Measurements from ENCODE around the gene SH3PXD2B. TPM values are rescaled to one million over a fixed set of nuclear protein-coding genes. Genes with fewer than 3 reads are reported as not detected.

SH3PXD2B gene
- total RNA-seq, 1 experiment from 2014 or later, result 90.2 TPM

DNA sequence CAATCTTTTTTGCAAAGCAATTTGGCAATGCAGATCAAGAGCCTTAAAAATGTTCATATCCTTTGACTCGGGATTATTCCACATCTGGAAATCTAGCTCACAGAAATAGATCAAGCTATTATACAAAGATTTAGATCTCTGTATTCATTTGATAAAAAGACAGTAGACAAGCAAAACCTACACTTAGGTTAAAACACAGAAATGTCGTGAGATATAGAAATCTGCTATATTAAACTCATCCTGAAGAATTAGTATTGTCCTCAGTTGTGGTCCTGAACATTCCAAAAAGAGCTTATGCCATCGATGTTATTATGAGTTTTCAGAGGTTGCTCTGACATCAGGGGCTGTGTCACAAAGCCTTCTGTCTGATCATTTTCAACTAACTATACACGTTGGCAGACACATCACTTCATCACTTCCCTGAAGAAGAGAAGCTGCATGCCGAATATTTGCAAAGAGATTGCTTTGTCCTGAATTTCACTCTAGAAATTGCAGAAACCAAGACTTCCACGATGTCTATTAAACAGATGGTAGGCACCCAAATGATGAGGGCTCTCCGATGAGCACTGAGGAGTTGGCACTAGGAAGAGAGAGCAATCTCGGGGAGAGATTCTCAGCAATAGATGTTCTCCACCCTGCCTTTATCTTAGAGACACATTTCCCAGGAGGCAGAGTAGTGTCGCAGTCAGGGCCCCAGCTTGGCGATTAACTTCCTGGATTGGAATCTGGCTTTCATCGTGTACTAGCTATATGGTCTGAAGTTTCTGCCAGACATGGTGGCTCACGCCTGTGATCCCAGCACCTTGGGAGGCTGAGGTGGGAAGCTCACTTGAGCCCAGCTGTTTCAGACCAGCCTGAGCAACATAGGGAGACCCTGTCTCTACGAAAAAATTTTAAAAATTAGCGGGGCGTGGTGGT lies 168.8 kb downstream of the SH3PXD2B start:
- in situ Hi-C loops (cut with HindIII; ENCODE audit: low pct_unique_long_range_greater_than_20kb, low sequenced_read_pairs), result loop anchor here (25.0 kb wide), 1 partner anchor 198 kb away; no protein-coding TSS in a partner anchor
- DNase-seq (ENCODE audit: low read depth, low spot score), result no peak

DNA sequence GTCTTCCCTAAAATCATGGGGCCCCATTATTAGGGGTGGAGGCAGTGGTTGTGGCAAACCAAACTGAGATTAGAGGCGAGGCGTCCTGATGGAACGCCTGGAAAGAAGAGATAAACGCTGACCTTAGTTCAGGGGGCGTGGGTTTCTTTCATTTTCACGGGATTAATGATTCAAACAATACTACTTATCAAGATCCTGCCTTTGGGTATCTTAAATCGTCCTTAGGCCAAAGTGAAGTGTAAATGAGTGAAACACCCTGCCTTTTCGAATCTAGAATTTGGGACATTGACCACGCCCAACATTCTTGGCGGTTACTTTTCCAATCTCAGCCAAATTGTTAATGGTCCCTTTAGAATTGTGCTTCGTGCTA lies 169.7 kb downstream of the SH3PXD2B start:
- DNase-seq (ENCODE audit: low read depth, low spot score), result no peak
- in situ Hi-C loops (cut with HindIII; ENCODE audit: low pct_unique_long_range_greater_than_20kb, low sequenced_read_pairs), result loop anchor here (25.0 kb wide), 1 partner anchor 197 kb away; no protein-coding TSS in a partner anchor

- in situ Hi-C loops (cut with HindIII; ENCODE audit: low pct_unique_long_range_greater_than_20kb, low sequenced_read_pairs), result loop anchor here (25.0 kb wide), 1 partner anchor 197 kb away; no protein-coding TSS in a partner anchor
- DNase-seq (ENCODE audit: low read depth, low spot score), result peak; percentile 70
Measured at GRCh38 chr5:172283862-172284610, 170.3 kb downstream of the SH3PXD2B start.

DNA sequence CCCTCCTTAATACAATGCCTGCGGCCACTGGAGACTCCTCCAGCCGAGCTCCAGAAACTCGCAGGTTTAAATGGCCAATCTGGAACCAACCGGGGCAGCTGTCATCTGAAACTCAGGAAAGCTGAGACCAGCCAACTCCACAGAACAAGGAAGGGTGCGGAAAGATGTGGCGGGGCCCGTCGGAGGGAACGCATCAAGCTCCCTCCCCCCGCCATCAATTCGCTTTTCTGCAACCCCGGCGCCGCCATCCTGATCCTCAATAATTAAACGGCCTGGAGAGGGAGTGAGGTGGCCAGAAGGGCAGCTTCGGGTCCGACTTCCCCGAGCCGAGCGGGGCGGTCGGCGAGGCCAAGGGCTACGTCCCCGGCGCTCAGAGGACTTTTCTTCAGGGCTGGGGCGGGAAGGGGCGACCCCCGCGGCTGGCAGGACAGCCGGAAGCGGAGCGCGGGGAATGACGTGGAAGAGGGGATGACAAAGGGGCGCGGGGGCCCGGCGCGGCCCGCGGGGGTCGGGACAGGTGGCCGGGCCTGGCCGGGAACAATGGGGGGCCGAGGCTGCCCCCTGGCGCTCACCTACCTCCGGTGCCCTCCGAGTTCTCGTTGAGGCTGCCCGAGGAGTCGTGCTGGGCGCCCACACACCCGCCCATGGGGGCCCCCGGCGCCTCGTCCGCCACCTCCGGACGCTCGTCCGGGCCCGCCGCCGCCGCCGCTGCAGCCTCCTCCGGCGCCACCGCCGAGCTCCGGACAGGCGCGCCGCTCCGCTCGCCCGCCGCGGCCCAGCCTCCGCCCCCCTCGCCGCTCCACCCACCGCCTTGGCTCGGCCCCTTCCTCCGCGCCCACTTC lies 171.1 kb downstream of the SH3PXD2B start, which contains the start of gene UBTD2:
UBTD2 (minus strand) TSS at position 745 of the 842 bp plus-strand sequence; CDS start at position 646, 99 bp downstream.
- in situ Hi-C loops (cut with HindIII; ENCODE audit: low pct_unique_long_range_greater_than_20kb, low sequenced_read_pairs), result loop anchor here (25.0 kb wide), 1 partner anchor 196 kb away; no protein-coding TSS in a partner anchor
- DNase-seq (ENCODE audit: low read depth, low spot score), result peak; percentile 66

DNA sequence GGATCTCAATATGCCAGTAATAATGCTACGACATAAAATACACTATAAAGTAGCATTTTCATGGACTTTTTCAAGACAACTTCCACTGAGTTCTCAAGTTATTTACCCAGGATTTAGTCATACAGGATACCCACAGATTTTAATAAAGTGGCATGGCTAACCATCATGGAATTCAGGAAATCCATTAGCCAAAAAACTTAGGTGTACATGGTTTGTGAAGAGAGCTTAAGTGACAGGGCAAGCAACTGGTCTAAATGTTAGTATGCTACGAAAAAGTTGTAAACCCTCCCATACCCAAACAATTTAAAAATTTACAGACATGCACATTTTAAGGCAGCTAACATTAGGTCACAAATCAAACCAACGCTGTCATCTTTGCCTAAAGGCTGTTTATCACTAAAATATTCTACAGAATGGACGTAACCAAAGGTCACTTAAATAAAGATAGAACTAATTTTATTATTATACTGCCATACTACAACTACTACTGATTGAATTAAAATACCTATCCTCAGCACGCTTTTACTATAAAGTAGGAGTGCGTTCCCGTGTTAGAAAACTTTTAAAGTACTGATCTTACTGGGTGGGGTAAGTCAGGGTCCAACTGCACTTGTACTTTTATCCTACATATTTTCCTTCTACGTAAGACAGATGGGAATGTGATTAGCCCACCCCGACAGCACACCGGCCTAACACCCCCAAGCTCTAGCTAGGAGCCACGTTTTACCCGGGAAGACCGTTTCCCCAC lies 171.9 kb downstream of the SH3PXD2B start:
- in situ Hi-C loops (cut with HindIII; ENCODE audit: low pct_unique_long_range_greater_than_20kb, low sequenced_read_pairs), result loop anchor here (25.0 kb wide), 1 partner anchor 195 kb away; no protein-coding TSS in a partner anchor
- DNase-seq (ENCODE audit: low read depth, low spot score), result no peak

GRCh38 chr5:172281346-172281745 lies 173.0 kb downstream of the SH3PXD2B start:
- in situ Hi-C loops (cut with HindIII; ENCODE audit: low pct_unique_long_range_greater_than_20kb, low sequenced_read_pairs), result loop anchor here (25.0 kb wide), 1 partner anchor 194 kb away; no protein-coding TSS in a partner anchor
- DNase-seq (ENCODE audit: low read depth, low spot score), result no peak

GRCh38 chr5:172280929-172281328 lies 173.4 kb downstream of the SH3PXD2B start:
- in situ Hi-C loops (cut with HindIII; ENCODE audit: low pct_unique_long_range_greater_than_20kb, low sequenced_read_pairs), result loop anchor here (25.0 kb wide), 1 partner anchor 194 kb away; no protein-coding TSS in a partner anchor
- DNase-seq (ENCODE audit: low read depth, low spot score), result no peak

GRCh38 chr5:172280317-172280716 lies 174.0 kb downstream of the SH3PXD2B start:
- in situ Hi-C loops (cut with HindIII; ENCODE audit: low pct_unique_long_range_greater_than_20kb, low sequenced_read_pairs), result loop anchor here (25.0 kb wide), 1 partner anchor 193 kb away; no protein-coding TSS in a partner anchor
- no peak for DNase-seq (ENCODE audit: low read depth, low spot score)

GRCh38 chr5:172278356-172278755 lies 176.0 kb downstream of the SH3PXD2B start:
- no peak for DNase-seq (ENCODE audit: low read depth, low spot score)
- in situ Hi-C loops (cut with HindIII; ENCODE audit: low pct_unique_long_range_greater_than_20kb, low sequenced_read_pairs), result loop anchor here (25.0 kb wide), 1 partner anchor 191 kb away; no protein-coding TSS in a partner anchor

GRCh38 chr5:172276214-172276613 lies 178.1 kb downstream of the SH3PXD2B start:
- DNase-seq (ENCODE audit: low read depth, low spot score), result peak; percentile 40
- in situ Hi-C loops (cut with HindIII; ENCODE audit: low pct_unique_long_range_greater_than_20kb, low sequenced_read_pairs), result loop anchor here (25.0 kb wide), 1 partner anchor 189 kb away; no protein-coding TSS in a partner anchor

Other genes with a start within 250 kb of the SH3PXD2B start
- 17.2 and 18.3 TPM in 2 replicates for gene UBTD2, start 170.8 kb downstream of the SH3PXD2B start, total RNA-seq (2014; rRNA removed; shearing (Covaris generic))
- gene NEURL1B, start 186.7 kb upstream of the SH3PXD2B start, total RNA-seq (2014; rRNA removed; shearing (Covaris generic)), result 0.11 and 0.32 TPM in 2 replicates

Measured in SK-MEL-5 (cell line).